GM15510 (cell line): ENCODE data around the gene CRISPLD2.

Experiments used
- POLR2A ChIP-seq: IDR thresholded peaks from 3 replicates; pipeline ENCODE4 v1.6.1; 2011; ENCODE audit warnings: borderline replicate concordance; ENCODE audit not compliant: insufficient read length; ENCODE audit errors: extremely low read depth

The CRISPLD2 gene

GRCh38 chr16:84819644-84820304 lies at the start of gene CRISPLD2:
Gene CRISPLD2 (plus strand): TSS chr16:84819985. CDS start chr16:84838496, 18,511 bp downstream.
- TF ChIP-seq POLR2A = no peak

GRCh38 chr16:84773312-84773711 lies 46.5 kb upstream of the CRISPLD2 start:
- no peak for TF ChIP-seq POLR2A

- TF ChIP-seq POLR2A = no peak
Observed at GRCh38 chr16:84774810-84775209, 45.0 kb upstream of the CRISPLD2 start.

GRCh38 chr16:84775262-84775810 lies 44.4 kb upstream of the CRISPLD2 start:
- TF ChIP-seq POLR2A = no peak

- TF ChIP-seq POLR2A = no peak
Observed at GRCh38 chr16:84777435-84777834, 42.4 kb upstream of the CRISPLD2 start.

GRCh38 chr16:84778720-84779119 lies 41.1 kb upstream of the CRISPLD2 start:
- no peak for TF ChIP-seq POLR2A

- no peak for TF ChIP-seq POLR2A
Observed at GRCh38 chr16:84780063-84780462, 39.7 kb upstream of the CRISPLD2 start.

GRCh38 chr16:84780544-84781376 lies 39.0 kb upstream of the CRISPLD2 start:
- no peak for TF ChIP-seq POLR2A

- no peak for TF ChIP-seq POLR2A
Observed at GRCh38 chr16:84782846-84783245, 36.9 kb upstream of the CRISPLD2 start.

- no peak for TF ChIP-seq POLR2A
Observed at GRCh38 chr16:84785843-84786581, 33.8 kb upstream of the CRISPLD2 start.

GRCh38 chr16:84786605-84787262 lies 33.1 kb upstream of the CRISPLD2 start:
- no peak for TF ChIP-seq POLR2A

GRCh38 chr16:84787263-84787622 lies 32.5 kb upstream of the CRISPLD2 start:
- no peak for TF ChIP-seq POLR2A

GRCh38 chr16:84788920-84789391 lies 30.8 kb upstream of the CRISPLD2 start:
- no peak for TF ChIP-seq POLR2A

GRCh38 chr16:84789431-84789830 lies 30.4 kb upstream of the CRISPLD2 start:
- no peak for TF ChIP-seq POLR2A

- TF ChIP-seq POLR2A = no peak
Observed at GRCh38 chr16:84790301-84790700, 29.5 kb upstream of the CRISPLD2 start.

- TF ChIP-seq POLR2A = no peak
Observed at GRCh38 chr16:84791088-84791487, 28.7 kb upstream of the CRISPLD2 start.
